Measurements from ENCODE around the gene ZNRF3.

DNA sequence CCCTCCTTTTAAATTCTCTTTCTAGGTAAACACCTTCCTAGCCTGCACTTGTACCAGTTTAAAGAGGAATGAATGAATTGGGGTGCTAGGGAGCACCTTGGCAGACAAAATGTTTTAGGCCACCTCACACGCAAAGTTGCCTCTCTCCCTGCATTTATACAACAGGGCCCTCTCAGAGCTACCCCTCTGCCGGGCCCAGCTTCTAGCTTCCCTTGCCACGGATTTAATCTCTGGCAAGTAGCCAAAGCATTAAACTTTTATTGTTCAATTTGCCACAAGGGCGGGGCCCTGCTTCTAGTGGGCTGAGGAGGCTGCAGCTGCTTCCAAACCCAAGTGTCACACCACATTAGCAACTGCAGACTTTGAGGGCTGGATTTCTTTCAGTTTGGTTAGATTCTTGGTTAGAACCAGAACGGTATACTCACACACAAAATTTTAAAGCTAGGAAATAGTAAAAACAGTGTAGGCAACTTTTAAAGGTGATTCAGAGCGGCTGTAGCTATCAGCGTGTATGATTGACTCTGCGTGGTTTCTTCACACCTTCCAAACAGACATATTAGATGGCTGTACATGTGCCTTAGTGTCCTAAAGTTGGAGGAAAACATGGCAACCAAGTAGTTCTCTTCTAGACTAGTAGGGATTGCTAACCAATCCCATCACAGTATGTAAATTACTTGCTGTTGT lies 196.0 kb downstream of the ZNRF3 start:
- TF ChIP-seq POLR2AphosphoS5 (IDR thresholded peaks at IDR 0.05; ENCODE audit: insufficient read depth in 1 of 2, low read depth in 1 of 2) (no peak), POLR2A (IDR thresholded peaks at IDR 0.05) (no peak)
- TF ChIP-seq, protein P1, sequence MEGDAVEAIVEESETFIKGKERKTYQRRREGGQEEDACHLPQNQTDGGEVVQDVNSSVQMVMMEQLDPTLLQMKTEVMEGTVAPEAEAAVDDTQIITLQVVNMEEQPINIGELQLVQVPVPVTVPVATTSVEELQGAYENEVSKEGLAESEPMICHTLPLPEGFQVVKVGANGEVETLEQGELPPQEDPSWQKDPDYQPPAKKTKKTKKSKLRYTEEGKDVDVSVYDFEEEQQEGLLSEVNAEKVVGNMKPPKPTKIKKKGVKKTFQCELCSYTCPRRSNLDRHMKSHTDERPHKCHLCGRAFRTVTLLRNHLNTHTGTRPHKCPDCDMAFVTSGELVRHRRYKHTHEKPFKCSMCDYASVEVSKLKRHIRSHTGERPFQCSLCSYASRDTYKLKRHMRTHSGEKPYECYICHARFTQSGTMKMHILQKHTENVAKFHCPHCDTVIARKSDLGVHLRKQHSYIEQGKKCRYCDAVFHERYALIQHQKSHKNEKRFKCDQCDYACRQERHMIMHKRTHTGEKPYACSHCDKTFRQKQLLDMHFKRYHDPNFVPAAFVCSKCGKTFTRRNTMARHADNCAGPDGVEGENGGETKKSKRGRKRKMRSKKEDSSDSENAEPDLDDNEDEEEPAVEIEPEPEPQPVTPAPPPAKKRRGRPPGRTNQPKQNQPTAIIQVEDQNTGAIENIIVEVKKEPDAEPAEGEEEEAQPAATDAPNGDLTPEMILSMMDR (IDR thresholded peaks at IDR 0.05), result no peak
